GM21367 (cell line): ENCODE data around the gene EXOSC3.
A peak's percentile ranks its signal among the peaks of the same experiment; 100 is the strongest.
"Not testable (repeated sequence)": the region's sequence is repeated elsewhere in the genome, so short reads cannot be mapped to it uniquely, and the experiment has no call there.

Experiments
- ATAC-seq: cut with Tn5 transposase; IDR thresholded peaks from one replicate; pipeline ENCODE4 v1.9.1; 2021; ENCODE audit not compliant: unreplicated experiment

The EXOSC3 gene

GRCh38 chr9:37776328-37776727, 8.5 kb downstream of the EXOSC3 start:
- no peak for ATAC-seq

- no peak for ATAC-seq
Measured at GRCh38 chr9:37775216-37775919, 9.5 kb downstream of the EXOSC3 start.

- no peak for ATAC-seq
Measured at GRCh38 chr9:37769995-37770394, 14.9 kb downstream of the EXOSC3 start.

GRCh38 chr9:37769306-37769705, 15.6 kb downstream of the EXOSC3 start:
- ATAC-seq = no peak

- ATAC-seq = not testable (repeated sequence)
Measured at GRCh38 chr9:37765263-37765662, 19.6 kb downstream of the EXOSC3 start.

GRCh38 chr9:37761511-37761910, 23.4 kb downstream of the EXOSC3 start:
- no peak for ATAC-seq

- no peak for ATAC-seq
Measured at GRCh38 chr9:37760416-37761161, 24.3 kb downstream of the EXOSC3 start.

GRCh38 chr9:37758747-37759146, 26.1 kb downstream of the EXOSC3 start:
- no peak for ATAC-seq

- ATAC-seq = peak; percentile 82
Measured at GRCh38 chr9:37753489-37754190, 31.2 kb downstream of the EXOSC3 start, which contains the start of gene TRMT10B. TRMT10B (plus strand) TSS chr9:37753805; CDS start chr9:37761932, 8,127 bp downstream.

GRCh38 chr9:37752642-37753488, 32.0 kb downstream of the EXOSC3 start:
- ATAC-seq = no peak

- ATAC-seq = not testable (repeated sequence)
Measured at GRCh38 chr9:37752112-37752511, 32.8 kb downstream of the EXOSC3 start.

- ATAC-seq = not testable (repeated sequence)
Measured at GRCh38 chr9:37751704-37752103, 33.2 kb downstream of the EXOSC3 start.

GRCh38 chr9:37751186-37751585, 33.7 kb downstream of the EXOSC3 start:
- ATAC-seq = no peak

GRCh38 chr9:37749129-37749528, 35.7 kb downstream of the EXOSC3 start:
- ATAC-seq = no peak

GRCh38 chr9:37747271-37747753, 37.6 kb downstream of the EXOSC3 start:
- peak; percentile 58 for ATAC-seq

GRCh38 chr9:37746448-37747270, 38.2 kb downstream of the EXOSC3 start:
- ATAC-seq = no peak

- ATAC-seq = no peak
Measured at GRCh38 chr9:37745970-37746369, 38.9 kb downstream of the EXOSC3 start.

- ATAC-seq = no peak
Measured at GRCh38 chr9:37740631-37741328, 44.1 kb downstream of the EXOSC3 start.

GRCh38 chr9:37740128-37740527, 44.7 kb downstream of the EXOSC3 start:
- no peak for ATAC-seq
